GM23338 (cell line): ENCODE results near the gene PUM1. TPM values are rescaled to one million over a fixed set of nuclear protein-coding genes. Genes with fewer than 3 reads are reported as not detected.

ENCODE experiments used
- ATAC-seq: fragments of 200-7000 bp; cut with Tn5 transposase; 3 replicates; pipeline ENCODE4 v1.9.1; 2020
- DNase-seq: peaks from one replicate; pipeline ENCODE4 v3.0.0-alpha.2; 2015; ENCODE audit warnings: low spot score
- H2AFZ ChIP-seq: fragments of 200-600 bp; sonication (generic); 2 replicates; pipeline ENCODE4 v1.8.0; 2016; ENCODE audit warnings: antibody characterized with exemption, mild to moderate bottlenecking, moderate library complexity
- H3F3A ChIP-seq: fragments of 200-600 bp; sonication (generic); replicated peaks from 2 replicates; pipeline ENCODE4 v1.8.0; 2017; ENCODE audit warnings: antibody characterized with exemption, mixed run types, low read depth
- H3K27ac ChIP-seq: fragments of 200-600 bp; sonication (generic); 2 replicates; pipeline ENCODE4 v1.6.1; 2016; ENCODE audit warnings: low read depth
- H3K27me3 ChIP-seq: fragments of 200-600 bp; sonication (generic); 2 replicates; pipeline ENCODE4 v1.8.0; 2016; ENCODE audit warnings: mild to moderate bottlenecking, mixed run types, moderate library complexity; ENCODE audit not compliant: insufficient read depth
- H3K36me3 ChIP-seq: fragments of 200-600 bp; sonication (generic); 2 replicates; pipeline ENCODE4 v1.8.0; 2016; ENCODE audit warnings: mild to moderate bottlenecking; ENCODE audit not compliant: insufficient read depth
- H3K4me1 ChIP-seq: fragments of 200-600 bp; sonication (generic); 2 replicates; pipeline ENCODE4 v1.8.0; 2016; ENCODE audit warnings: mild to moderate bottlenecking, moderate library complexity; ENCODE audit not compliant: insufficient read depth
- H3K4me2 ChIP-seq: fragments of 200-600 bp; sonication (generic); 2 replicates; pipeline ENCODE4 v1.7.1; 2017; ENCODE audit warnings: mixed run types
- H3K4me3 ChIP-seq: fragments of 200-600 bp; sonication (generic); 2 replicates; pipeline ENCODE4 v1.6.1; 2016; ENCODE audit warnings: mixed run types
- H3K79me2 ChIP-seq: fragments of 200-600 bp; sonication (generic); replicated peaks from 2 replicates; pipeline ENCODE4 v1.8.0; 2017; ENCODE audit warnings: mild to moderate bottlenecking; ENCODE audit not compliant: insufficient read depth
- H3K9me2 ChIP-seq: fragments of 200-600 bp; sonication (generic); 2 replicates; pipeline ENCODE4 v1.8.0; 2017; ENCODE audit not compliant: insufficient read depth
- H4K20me1 ChIP-seq: fragments of 200-600 bp; sonication (generic); replicated peaks from 2 replicates; pipeline ENCODE4 v1.8.0; 2017; ENCODE audit warnings: mild to moderate bottlenecking; ENCODE audit not compliant: insufficient read depth
- H3K27ac Mint-ChIP-seq: 2 replicates; pipeline ENCODE4 v1.8.0; 2020; ENCODE audit warnings: inconsistent platforms, mild to moderate bottlenecking, moderate library complexity, mixed read lengths
- H3K27me3 Mint-ChIP-seq: 3 replicates; pipeline ENCODE4 v1.8.0; 2022; ENCODE audit warnings: low read depth, mild to moderate bottlenecking, moderate library complexity, mixed read lengths, inconsistent platforms; ENCODE audit not compliant: insufficient read depth, poor library complexity
- H3K36me3 Mint-ChIP-seq: 3 replicates; pipeline ENCODE4 v1.8.0; 2021; ENCODE audit warnings: low read depth, mild to moderate bottlenecking, inconsistent platforms, moderate library complexity, mixed read lengths
- H3K4me1 Mint-ChIP-seq: 3 replicates; pipeline ENCODE4 v1.8.0; 2020; ENCODE audit warnings: mild to moderate bottlenecking, inconsistent platforms, mixed read lengths
- H3K4me3 Mint-ChIP-seq: 3 replicates; pipeline ENCODE4 v1.8.0; 2021; ENCODE audit warnings: moderate library complexity, mild to moderate bottlenecking, inconsistent platforms, mixed read lengths
- H3K9me3 Mint-ChIP-seq: 3 replicates; pipeline ENCODE4 v1.8.0; 2020; ENCODE audit warnings: moderate library complexity, mild to moderate bottlenecking, inconsistent platforms, mixed read lengths
- CTCF ChIP-seq, 2 experiments: fragments of 200-600 bp in 1 of 2; sonication (generic) in 1 of 2; conservative IDR thresholded peaks; 2 replicates each; pipeline versions ENCODE4 v1.5.1 to v1.6.1; 2016 to 2017; ENCODE audit warnings: antibody characterized with exemption in 2 of 2, low read depth in 2 of 2, mild to moderate bottlenecking in 2 of 2, moderate library complexity in 1 of 2
- POLR2AphosphoS5 ChIP-seq: IDR thresholded peaks from 2 replicates; pipeline ENCODE4 v1.6.1; 2016; ENCODE audit warnings: antibody characterized with exemption, low read depth
- REST ChIP-seq: IDR thresholded peaks from one replicate; pipeline ENCODE4 v1.6.1; 2018; ENCODE audit warnings: antibody characterized with exemption; ENCODE audit not compliant: unreplicated experiment
- ZNF114 ChIP-seq: fragments of 250-450 bp; sonication (Bioruptor Pico); IDR thresholded peaks from 2 replicates; pipeline ENCODE4 v1.5.0; 2020; ENCODE audit warnings: mild to moderate bottlenecking, moderate library complexity
- polyA plus RNA-seq: library from polyadenylated mRNA; unstranded; fragments of >200 nt; fragmentation: Nextera tagmentation; extraction: Ambion mirVana; gene quantifications from 2 replicates; pipeline ENCODE4 v1.2.1, GENCODE V29; 2016
- total RNA-seq: library from RNA; depleted of rRNA; stranded (reverse); fragments of >200 nt; shearing (Covaris generic); gene quantifications from 2 replicates; pipeline ENCODE4 v1.2.3, GENCODE V29; 2014
- TF ChIP-seq, protein P1 (sequence below): fragments of 250-450 bp; sonication (Bioruptor Pico); IDR thresholded peaks from 2 replicates; pipeline ENCODE4 v1.5.0; 2020; ENCODE audit warnings: mild to moderate bottlenecking, moderate library complexity
- TF ChIP-seq, protein P2 (sequence below): IDR thresholded peaks from 2 replicates; pipeline ENCODE4 v1.6.1; 2016; ENCODE audit warnings: antibody characterized with exemption

PUM1 gene
- total and polyA plus RNA-seq, 2 experiments from 2014 or later, result 44.4 to 117 TPM

DNA sequence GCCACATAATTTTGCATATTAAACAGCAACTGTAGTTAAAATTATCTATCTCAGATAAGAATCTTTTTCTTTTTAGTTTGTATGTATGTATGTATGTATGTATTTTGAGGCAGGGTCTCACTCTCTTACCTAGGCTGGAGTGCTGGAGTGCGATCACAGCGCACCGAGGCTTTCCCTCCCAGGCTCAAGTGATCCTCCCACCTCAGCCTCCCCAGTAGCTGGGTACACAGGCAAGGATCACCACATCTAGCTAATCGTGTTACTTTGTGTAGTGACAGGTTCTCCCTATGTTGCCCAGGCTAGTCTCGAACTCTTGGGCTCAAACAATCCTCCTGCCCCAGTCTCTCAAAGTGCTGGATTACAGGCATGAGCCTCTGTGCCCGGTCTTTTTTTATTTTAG lies 30.5 kb upstream of the PUM1 start:
- Histone ChIP-seq H3K4me2 (no peak overlapping the region), H3K4me1 (no peaks in the 10 kb centered on the region), H3K36me3 (no peaks in the 10 kb centered on the region), H3K27ac (no peak overlapping the region), H3K79me2 (no peaks in the 10 kb centered on the region), H2AFZ (no peak overlapping the region), H3K27me3 (no peaks in the 10 kb centered on the region), H3K4me3 (no peak overlapping the region), H3K9me2 (no peaks in the 10 kb centered on the region), H4K20me1 (no peaks in the 10 kb centered on the region), H3F3A (no peaks in the 10 kb centered on the region)
- DNase-seq (no peak), ATAC-seq (no peak)
- H3K27ac Mint-ChIP-seq, result no peak overlapping the region
- H3K4me1 Mint-ChIP-seq, result 0 out of 3 replicates have a peak, but pooled peaks cover 1% of the 10 kb centered on the region
- no peak overlapping the region for H3K4me3 Mint-ChIP-seq
- no peak for TF ChIP-seq REST
- H3K27me3 Mint-ChIP-seq, result no peaks in the 10 kb centered on the region
- no peaks in the 10 kb centered on the region for H3K36me3 Mint-ChIP-seq
- no peaks in the 10 kb centered on the region for H3K9me3 Mint-ChIP-seq

DNA sequence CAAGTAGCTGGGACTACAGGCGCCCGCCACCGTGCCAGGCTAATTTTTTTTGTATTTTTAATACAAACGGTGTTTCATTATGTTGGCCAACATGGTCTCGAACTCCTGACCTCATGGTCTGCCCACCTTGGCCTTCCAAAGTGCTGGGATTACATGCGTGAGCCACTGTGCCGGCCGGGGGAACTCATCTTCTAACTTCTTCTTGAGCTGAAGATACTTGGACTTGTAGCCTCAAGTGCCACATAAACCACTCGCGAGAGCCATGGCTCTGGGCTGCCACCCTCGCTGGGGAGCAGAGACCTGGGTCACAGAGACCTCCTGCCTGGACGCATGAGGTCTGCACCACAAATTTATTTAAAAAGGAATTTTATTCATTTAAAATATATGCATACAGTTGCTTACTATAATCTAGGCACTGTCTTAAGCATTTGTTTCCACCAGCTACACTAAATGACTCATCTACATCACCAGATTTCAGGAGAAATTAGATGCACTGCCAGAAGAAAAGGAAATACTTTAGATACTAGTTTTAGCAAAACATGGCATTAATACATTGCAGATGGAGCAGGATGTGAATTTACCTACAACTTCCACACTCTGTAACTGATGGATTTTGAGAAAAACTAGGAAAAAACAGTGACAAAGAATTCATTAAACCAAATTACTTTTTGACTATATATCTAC lies 29.9 kb upstream of the PUM1 start:
- Histone ChIP-seq H3K79me2 (no peaks in the 10 kb centered on the region), H3K27ac (no peak overlapping the region), H3K4me2 (no peak overlapping the region), H3K9me2 (no peaks in the 10 kb centered on the region), H3K27me3 (no peaks in the 10 kb centered on the region), H3K4me1 (no peaks in the 10 kb centered on the region), H3K4me3 (no peak overlapping the region), H3K36me3 (no peaks in the 10 kb centered on the region), H4K20me1 (no peaks in the 10 kb centered on the region), H2AFZ (no peak overlapping the region), H3F3A (no peaks in the 10 kb centered on the region)
- DNase-seq, result no peak
- ATAC-seq, result no peak
- H3K9me3 Mint-ChIP-seq, result no peaks in the 10 kb centered on the region
- no peak overlapping the region for H3K27ac Mint-ChIP-seq
- no peak overlapping the region for H3K4me3 Mint-ChIP-seq
- H3K36me3 Mint-ChIP-seq, result no peaks in the 10 kb centered on the region
- no peaks in the 10 kb centered on the region for H3K27me3 Mint-ChIP-seq
- no peaks in the 10 kb centered on the region for H3K4me1 Mint-ChIP-seq
- TF ChIP-seq, protein P1, sequence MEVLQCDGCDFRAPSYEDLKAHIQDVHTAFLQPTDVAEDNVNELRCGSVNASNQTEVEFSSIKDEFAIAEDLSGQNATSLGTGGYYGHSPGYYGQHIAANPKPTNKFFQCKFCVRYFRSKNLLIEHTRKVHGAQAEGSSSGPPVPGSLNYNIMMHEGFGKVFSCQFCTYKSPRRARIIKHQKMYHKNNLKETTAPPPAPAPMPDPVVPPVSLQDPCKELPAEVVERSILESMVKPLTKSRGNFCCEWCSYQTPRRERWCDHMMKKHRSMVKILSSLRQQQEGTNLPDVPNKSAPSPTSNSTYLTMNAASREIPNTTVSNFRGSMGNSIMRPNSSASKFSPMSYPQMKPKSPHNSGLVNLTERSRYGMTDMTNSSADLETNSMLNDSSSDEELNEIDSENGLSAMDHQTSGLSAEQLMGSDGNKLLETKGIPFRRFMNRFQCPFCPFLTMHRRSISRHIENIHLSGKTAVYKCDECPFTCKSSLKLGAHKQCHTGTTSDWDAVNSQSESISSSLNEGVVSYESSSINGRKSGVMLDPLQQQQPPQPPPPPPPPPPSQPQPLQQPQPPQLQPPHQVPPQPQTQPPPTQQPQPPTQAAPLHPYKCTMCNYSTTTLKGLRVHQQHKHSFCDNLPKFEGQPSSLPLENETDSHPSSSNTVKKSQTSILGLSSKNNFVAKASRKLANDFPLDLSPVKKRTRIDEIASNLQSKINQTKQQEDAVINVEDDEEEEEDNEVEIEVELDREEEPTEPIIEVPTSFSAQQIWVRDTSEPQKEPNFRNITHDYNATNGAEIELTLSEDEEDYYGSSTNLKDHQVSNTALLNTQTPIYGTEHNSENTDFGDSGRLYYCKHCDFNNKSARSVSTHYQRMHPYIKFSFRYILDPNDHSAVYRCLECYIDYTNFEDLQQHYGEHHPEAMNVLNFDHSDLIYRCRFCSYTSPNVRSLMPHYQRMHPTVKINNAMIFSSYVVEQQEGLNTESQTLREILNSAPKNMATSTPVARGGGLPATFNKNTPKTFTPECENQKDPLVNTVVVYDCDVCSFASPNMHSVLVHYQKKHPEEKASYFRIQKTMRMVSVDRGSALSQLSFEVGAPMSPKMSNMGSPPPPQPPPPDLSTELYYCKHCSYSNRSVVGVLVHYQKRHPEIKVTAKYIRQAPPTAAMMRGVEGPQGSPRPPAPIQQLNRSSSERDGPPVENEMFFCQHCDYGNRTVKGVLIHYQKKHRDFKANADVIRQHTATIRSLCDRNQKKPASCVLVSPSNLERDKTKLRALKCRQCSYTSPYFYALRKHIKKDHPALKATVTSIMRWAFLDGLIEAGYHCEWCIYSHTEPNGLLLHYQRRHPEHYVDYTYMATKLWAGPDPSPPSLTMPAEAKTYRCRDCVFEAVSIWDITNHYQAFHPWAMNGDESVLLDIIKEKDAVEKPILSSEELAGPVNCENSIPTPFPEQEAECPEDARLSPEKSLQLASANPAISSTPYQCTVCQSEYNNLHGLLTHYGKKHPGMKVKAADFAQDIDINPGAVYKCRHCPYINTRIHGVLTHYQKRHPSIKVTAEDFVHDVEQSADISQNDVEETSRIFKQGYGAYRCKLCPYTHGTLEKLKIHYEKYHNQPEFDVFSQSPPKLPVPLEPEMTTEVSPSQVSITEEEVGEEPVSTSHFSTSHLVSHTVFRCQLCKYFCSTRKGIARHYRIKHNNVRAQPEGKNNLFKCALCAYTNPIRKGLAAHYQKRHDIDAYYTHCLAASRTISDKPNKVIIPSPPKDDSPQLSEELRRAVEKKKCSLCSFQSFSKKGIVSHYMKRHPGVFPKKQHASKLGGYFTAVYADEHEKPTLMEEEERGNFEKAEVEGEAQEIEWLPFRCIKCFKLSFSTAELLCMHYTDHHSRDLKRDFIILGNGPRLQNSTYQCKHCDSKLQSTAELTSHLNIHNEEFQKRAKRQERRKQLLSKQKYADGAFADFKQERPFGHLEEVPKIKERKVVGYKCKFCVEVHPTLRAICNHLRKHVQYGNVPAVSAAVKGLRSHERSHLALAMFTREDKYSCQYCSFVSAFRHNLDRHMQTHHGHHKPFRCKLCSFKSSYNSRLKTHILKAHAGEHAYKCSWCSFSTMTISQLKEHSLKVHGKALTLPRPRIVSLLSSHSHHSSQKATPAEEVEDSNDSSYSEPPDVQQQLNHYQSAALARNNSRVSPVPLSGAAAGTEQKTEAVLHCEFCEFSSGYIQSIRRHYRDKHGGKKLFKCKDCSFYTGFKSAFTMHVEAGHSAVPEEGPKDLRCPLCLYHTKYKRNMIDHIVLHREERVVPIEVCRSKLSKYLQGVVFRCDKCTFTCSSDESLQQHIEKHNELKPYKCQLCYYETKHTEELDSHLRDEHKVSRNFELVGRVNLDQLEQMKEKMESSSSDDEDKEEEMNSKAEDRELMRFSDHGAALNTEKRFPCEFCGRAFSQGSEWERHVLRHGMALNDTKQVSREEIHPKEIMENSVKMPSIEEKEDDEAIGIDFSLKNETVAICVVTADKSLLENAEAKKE (CRISPR knock-in tag), result no peak
- TF ChIP-seq POLR2AphosphoS5 (no peak), ZNF114 (CRISPR knock-in tag) (no peak), CTCF (conservative IDR thresholded peaks at IDR 0.05; ENCODE audit: low read depth in 2 of 2) (no peak)
- TF ChIP-seq, protein P2, sequence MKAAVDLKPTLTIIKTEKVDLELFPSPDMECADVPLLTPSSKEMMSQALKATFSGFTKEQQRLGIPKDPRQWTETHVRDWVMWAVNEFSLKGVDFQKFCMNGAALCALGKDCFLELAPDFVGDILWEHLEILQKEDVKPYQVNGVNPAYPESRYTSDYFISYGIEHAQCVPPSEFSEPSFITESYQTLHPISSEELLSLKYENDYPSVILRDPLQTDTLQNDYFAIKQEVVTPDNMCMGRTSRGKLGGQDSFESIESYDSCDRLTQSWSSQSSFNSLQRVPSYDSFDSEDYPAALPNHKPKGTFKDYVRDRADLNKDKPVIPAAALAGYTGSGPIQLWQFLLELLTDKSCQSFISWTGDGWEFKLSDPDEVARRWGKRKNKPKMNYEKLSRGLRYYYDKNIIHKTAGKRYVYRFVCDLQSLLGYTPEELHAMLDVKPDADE, result no peak
